NCI-H2171 (cell line): Measurements from ENCODE around the gene KCNH2.
A peak's percentile ranks its signal among the peaks of the same experiment; 100 is the strongest.

Source experiments
- DNase-seq: peaks from one replicate; lab custom pipeline; 2025; lab: John Stamatoyannopoulos, UW

The KCNH2 gene

DNA sequence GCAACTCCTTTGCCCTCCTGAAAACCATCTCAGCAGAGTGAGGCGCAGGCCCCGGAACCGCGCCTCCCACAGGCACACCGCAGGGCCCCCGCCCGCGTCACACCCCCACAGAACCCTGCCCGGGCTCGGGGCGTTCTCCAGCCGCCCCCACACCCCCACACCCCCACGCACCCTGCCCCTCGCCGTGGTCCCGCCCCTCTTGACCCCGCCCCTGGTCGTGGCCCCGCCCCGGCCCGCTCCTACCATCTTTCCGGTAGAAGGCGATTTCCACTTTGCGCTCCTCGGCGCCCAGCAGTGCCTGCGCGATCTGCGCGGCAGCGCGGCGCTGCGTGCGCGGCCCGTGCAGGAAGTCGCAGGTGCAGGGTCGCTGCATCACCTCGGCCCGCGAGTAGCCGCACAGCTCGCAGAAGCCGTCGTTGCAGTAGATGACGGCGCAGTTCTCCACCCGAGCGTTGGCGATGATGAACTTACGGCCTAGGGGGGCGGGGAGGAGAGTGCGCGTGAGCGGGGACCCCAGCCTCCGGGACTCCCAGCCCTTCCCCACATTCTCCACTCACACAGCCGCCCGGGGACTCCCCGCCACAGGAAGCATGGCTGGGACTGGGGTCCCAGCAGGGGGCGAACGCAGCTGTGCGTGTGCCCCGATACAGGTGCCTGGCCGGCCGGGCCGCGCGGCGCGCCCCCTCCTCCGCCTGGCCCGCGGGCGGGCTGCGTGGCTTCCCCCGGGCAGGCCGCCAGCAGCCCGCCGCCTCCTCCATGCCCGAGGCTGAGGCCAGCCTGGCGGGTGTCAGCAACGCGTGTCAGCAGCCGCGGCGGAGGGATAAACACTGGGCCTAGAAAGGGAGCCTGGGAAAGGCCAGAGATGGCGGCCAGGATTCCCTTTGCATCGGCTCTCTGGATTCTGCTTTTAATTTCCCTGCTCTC lies 3.4 kb downstream of the KCNH2 start:
- DNase-seq, result peak; percentile 62

GRCh38 chr7:150973571-150974451 lies 4.3 kb downstream of the KCNH2 start:
- peak; percentile 53 for DNase-seq

- no peak for DNase-seq
These were observed 5.4 kb downstream of the KCNH2 start for GRCh38 chr7:150972741-150973140.

DNA sequence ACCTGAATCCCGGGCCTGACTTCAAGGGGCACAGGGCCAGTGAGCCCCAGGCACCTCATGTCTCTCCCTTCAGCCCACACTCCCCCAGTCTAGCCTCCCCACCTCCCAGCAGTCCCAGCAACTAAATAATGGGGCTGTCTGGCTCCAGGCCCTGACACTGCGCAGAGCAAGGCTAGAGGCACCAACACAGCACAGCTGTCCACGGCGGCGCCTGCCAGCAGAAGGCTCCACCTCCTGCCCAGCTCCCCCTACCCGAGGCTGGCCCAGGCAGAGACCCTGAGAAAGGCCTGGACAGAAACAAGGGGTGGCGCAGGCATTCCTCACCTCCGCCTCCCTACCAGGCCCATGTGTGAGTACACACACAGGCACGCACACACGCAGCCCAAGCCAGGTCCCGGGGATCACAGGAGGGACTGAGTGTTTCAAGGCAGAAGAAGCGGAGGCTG lies 6.1 kb downstream of the KCNH2 start:
- DNase-seq, result no peak

DNA sequence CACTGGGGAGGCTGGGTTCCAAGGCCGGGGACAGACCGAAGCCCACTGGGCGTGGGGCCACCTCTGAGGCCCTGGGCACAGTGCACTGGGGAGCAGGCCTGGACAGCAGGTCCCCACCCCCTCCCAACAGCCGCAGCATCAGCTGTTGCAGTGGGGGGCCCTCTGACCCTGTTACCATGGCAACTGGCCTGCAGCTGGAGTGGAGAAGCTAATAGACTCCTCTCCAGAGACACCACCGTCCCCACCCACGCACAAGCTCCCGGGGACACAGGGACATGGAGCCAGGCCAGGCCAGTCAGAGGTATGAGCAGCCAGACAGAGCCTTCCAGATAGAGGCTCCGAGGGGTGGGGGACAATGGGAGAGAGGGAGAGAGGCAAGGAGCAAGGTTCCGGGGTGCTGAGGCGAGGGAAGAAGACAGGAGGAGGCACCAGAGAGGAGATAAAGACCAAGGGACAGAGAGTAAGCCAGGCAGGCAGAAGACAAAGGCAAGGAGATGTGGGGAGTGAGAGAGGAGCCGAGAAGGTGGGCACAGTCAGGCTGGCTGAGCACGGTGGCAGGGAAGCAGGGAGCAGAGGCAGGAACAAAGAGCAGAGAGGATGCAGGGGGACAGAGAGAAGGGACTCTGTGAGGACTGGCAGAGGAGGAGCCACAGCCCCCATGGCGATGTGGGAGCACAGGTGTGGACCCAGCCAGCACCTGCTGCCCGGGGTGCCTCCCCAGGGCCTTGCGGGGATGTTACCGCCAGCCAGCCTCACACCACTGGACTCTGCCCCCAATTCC lies 6.7 kb downstream of the KCNH2 start:
- DNase-seq, result no peak

DNA sequence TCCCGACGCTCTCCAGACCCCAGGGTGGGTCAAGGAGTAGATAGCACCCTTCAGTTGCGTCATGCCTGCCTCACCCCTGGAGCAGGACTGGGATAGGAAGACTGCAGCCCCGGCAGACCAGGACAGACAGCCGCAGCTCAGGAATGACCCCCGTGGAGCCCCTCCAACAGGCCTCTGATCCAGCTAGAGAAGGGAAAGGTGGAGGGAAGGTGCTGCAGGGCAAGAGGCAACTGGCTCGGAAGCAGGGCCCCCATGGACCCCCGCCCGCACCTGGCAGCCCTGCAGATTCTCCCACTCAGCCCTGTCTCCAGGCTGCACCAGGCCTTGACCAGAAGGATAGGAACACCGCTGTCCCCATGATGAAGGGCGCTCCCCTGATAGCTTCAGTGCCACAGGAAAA lies 7.7 kb downstream of the KCNH2 start:
- no peak for DNase-seq

GRCh38 chr7:150969475-150969874 lies 8.6 kb downstream of the KCNH2 start:
- peak; percentile 30 for DNase-seq

- no peak for DNase-seq
These were observed 9.3 kb downstream of the KCNH2 start for GRCh38 chr7:150968734-150969372.

GRCh38 chr7:150968056-150968733 lies 9.9 kb downstream of the KCNH2 start:
- no peak for DNase-seq

GRCh38 chr7:150967349-150967748 lies 10.8 kb downstream of the KCNH2 start:
- DNase-seq, result no peak

GRCh38 chr7:150966002-150966401 lies 12.1 kb downstream of the KCNH2 start:
- DNase-seq, result no peak

GRCh38 chr7:150965273-150965830 lies 12.8 kb downstream of the KCNH2 start:
- no peak for DNase-seq

- peak; percentile 44 for DNase-seq
These were observed 13.5 kb downstream of the KCNH2 start for GRCh38 chr7:150964593-150965111.

DNA sequence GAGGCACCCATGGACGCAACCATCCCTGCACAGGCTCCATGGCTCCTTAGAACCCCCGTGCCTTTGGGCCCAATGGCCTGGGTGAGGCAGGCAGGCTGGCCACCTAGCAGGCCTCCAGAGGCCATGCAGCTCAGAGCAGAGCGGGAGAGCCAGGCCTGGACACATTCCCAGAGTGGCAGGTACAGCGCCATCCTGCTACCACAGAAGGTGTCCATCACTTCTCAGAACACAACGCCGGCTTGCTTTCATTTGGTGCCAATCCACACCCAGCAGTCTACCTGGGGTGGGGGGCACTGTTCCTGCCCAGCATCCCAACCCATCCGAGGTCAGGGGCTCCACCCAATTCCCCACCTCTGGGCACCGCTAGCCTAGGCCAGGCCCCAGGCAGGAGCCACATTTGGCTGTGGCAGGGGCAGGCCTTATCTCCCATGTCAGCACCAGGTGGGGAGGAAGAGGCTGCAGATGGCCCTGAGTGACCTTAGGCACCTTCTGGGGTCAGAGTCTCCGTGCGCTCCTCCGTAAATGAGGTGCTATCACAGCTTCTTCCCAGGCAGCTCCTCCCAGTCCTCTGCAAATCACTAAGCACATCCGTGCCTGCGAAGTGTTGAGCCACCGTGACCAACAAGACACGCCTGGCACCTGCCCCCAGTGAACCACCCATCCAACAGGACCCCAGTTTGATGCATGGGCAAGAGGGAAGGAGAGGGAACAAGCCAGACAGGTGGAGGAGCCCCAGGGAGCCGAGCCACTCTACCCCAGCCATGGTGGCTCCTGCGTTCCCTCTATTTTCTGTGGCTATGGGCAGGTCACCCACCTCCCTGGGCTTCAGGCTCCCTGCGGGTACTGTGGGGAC lies 14.2 kb downstream of the KCNH2 start:
- no peak for DNase-seq

- DNase-seq, result no peak
These were observed 15.3 kb downstream of the KCNH2 start for GRCh38 chr7:150962553-150963399.

DNA sequence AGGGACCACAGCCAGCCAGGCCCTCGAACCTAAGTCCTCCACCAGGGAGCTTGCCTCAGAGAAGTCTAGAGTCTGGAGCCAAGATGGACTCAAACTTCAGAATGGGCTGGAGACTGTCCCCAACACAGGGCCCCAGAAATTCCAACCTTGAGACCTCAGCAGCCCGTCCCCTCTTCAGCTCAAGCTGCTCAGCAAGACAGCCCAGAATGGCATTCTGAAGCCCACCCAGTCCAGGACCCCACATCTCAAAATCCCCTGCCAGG lies 15.9 kb downstream of the KCNH2 start:
- no peak for DNase-seq

- no peak for DNase-seq
These were observed 16.4 kb downstream of the KCNH2 start for GRCh38 chr7:150961510-150962289.
